HG02852 (cell line): ENCODE results near the gene GRIA4.
"Not testable (repeated sequence)": the region's sequence is repeated elsewhere in the genome, so short reads cannot be mapped to it uniquely, and the experiment has no call there.

ENCODE experiments used
- ATAC-seq: cut with Tn5 transposase; IDR thresholded peaks from one replicate; pipeline ENCODE4 v1.9.1; 2021; ENCODE audit warnings: mild to moderate bottlenecking, moderate library complexity; ENCODE audit not compliant: unreplicated experiment

Gene GRIA4

GRCh38 chr11:105986554-105986953 lies 376.7 kb downstream of the GRIA4 start:
- ATAC-seq, result no peak

GRCh38 chr11:105988197-105988596 lies 378.3 kb downstream of the GRIA4 start:
- ATAC-seq, result no peak

GRCh38 chr11:105989124-105989523 lies 379.3 kb downstream of the GRIA4 start:
- ATAC-seq, result no peak

- no peak for ATAC-seq
Measured at GRCh38 chr11:105991888-105992287, 382.0 kb downstream of the GRIA4 start.

GRCh38 chr11:106001304-106002012 lies 391.6 kb downstream of the GRIA4 start:
- ATAC-seq, result peak; percentile 45

GRCh38 chr11:106003094-106003493 lies 393.2 kb downstream of the GRIA4 start:
- ATAC-seq, result not testable (repeated sequence)

- no peak for ATAC-seq
Measured at GRCh38 chr11:106011481-106011880, 401.6 kb downstream of the GRIA4 start.

GRCh38 chr11:106012744-106013143 lies 402.9 kb downstream of the GRIA4 start:
- ATAC-seq, result no peak

GRCh38 chr11:106014035-106014434 lies 404.2 kb downstream of the GRIA4 start:
- no peak for ATAC-seq

GRCh38 chr11:106014620-106015019 lies 404.7 kb downstream of the GRIA4 start:
- no peak for ATAC-seq

- ATAC-seq, result no peak
Measured at GRCh38 chr11:106015066-106015465, 405.2 kb downstream of the GRIA4 start.

- ATAC-seq, result no peak
Measured at GRCh38 chr11:106017093-106017492, 407.2 kb downstream of the GRIA4 start.

- ATAC-seq, result peak; percentile 13
Measured at GRCh38 chr11:106021181-106021966, 411.5 kb downstream of the GRIA4 start.

- peak; percentile 98 for ATAC-seq
Measured at GRCh38 chr11:106021967-106022794, 412.3 kb downstream of the GRIA4 start, which contains the start of gene MSANTD4. Gene MSANTD4, minus strand, starts transcription at chr11:106022240. Its CDS starts 11,323 bp downstream, at chr11:106010917.

- ATAC-seq, result no peak
Measured at GRCh38 chr11:106022795-106023275, 413.0 kb downstream of the GRIA4 start.

GRCh38 chr11:106030609-106031008 lies 420.7 kb downstream of the GRIA4 start:
- no peak for ATAC-seq

- no peak for ATAC-seq
Measured at GRCh38 chr11:106031202-106031810, 421.4 kb downstream of the GRIA4 start.
